Pons (tissue), 1 donor: ENCODE results near the gene PLP2.
"Not testable (repeated sequence)": the region's sequence is repeated elsewhere in the genome, so short reads cannot be mapped to it uniquely, and the experiment has no call there.

Experiments used
- DNase-seq: peaks from one replicate; pipeline ENCODE4 v3.0.0-alpha.2; 2016; ENCODE audit warnings: low spot score

The PLP2 gene

DNA sequence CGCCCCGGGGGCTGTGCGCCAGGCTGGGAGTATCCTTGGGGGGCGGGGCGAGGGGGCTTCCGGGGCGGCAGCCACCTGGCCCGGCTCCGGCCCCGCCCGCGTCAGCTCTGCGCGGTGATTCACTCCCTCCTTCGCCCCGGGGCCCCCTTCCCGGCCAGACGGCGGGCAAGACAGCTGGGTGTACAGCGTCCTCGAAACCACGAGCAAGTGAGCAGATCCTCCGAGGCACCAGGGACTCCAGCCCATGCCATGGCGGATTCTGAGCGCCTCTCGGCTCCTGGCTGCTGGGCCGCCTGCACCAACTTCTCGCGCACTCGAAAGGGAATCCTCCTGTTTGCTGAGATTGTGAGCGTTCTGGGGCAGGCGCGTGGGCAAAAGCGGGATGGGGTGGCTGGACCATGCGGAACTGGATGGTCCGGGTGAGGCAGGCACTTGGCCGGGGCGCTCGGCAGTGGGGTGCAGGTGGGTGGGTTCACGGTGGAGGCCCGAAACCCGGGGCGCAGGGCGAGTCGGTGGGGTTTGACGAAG is at the start of gene PLP2:
TSS of gene PLP2 (plus strand) at position 147 of the 528 bp plus-strand sequence. CDS start at position 250, 103 bp downstream.
- DNase-seq: no peak

- no peak for DNase-seq
These were observed 49.2 kb upstream of the PLP2 start for GRCh38 chrX:49122499-49122898.

- not testable (repeated sequence) for DNase-seq
These were observed 43.9 kb upstream of the PLP2 start for GRCh38 chrX:49127742-49128258.

GRCh38 chrX:49129427-49129826 is 42.3 kb upstream of the PLP2 start:
- no peak for DNase-seq

- not testable (repeated sequence) for DNase-seq
These were observed 39.4 kb upstream of the PLP2 start for GRCh38 chrX:49132275-49132674.

DNA sequence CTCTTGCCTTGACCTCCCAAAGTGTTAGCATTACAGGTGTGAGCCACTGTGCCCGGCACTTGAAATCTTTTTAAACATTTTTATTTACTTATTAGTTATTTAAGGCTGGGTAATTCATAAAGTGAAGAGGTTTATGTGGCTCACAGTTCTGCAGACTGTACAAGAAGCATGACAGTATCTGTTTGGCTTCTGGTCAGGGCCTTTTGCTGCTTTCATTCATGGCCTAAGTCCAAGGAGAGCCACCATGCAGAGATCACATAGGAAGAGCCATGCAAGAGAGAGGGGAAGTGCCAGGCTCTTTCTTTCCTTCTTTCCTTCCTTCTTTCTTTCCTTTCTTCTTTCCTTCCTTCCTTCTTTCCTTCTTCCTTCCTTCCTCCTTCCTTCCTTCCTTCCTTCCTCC is 37.9 kb upstream of the PLP2 start:
- DNase-seq: no peak

GRCh38 chrX:49137492-49137891 is 34.2 kb upstream of the PLP2 start:
- no peak for DNase-seq

DNA sequence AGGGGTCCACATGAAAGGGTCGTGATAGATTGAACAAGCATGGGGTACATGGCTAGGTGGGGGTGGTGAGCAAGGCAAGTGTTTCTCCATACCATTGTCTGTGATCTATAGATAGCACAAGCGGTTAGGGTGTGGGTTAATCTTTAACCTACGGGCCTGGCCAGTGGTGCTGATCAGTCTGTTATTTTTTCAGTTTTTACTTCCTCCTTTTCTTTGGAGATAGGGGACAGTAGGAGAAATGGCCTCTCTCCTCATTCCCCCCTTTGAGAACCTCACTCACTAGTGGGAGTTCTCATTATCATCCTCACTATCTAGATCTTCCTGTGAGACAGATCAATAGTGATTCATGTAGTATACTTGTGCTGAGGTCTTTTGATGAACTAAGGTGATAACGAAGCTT is 32.0 kb upstream of the PLP2 start:
- DNase-seq: no peak

DNA sequence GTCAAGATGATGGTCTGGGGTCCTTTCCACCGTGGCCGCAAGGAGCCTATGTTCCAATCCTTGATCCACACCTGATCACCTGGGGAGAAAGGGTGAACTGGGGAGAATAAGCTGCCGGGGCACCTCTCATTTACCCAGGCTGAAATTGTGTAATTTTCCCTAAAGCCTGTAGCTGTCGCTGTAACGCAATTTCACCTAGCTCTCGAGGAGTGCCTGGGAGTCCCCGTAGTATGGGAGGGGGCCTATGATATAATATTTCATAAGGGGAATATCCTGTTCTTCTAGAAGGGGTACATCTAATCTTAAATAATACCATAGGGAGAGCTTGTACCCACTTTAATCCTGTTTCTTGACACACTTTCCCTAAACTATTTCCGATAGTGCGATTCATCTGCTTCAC is 29.4 kb upstream of the PLP2 start:
- DNase-seq: not testable (repeated sequence)

GRCh38 chrX:49143154-49143553 is 28.5 kb upstream of the PLP2 start:
- not testable (repeated sequence) for DNase-seq

DNA sequence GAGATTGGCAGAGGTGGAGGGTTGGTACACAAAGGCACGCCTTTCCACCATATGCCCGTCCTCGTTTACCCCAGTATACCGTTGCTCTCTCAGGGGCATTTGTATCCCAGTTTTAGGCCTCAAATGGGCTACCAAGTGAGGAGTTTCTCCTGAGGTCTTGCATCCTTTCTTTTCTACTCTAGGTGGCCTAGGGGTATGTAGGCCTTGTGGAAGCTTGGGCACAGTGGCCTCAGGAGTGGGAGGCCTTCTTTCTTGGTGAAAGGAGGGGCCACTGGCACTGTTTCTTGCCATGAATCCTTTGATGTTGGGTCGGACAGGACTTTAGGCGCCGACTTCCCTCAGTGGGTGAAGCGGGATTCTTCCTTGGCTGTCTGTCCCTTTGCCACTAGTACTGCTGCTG is 24.4 kb upstream of the PLP2 start:
- DNase-seq: no peak

GRCh38 chrX:49147936-49148335 is 23.8 kb upstream of the PLP2 start:
- DNase-seq: no peak

DNA sequence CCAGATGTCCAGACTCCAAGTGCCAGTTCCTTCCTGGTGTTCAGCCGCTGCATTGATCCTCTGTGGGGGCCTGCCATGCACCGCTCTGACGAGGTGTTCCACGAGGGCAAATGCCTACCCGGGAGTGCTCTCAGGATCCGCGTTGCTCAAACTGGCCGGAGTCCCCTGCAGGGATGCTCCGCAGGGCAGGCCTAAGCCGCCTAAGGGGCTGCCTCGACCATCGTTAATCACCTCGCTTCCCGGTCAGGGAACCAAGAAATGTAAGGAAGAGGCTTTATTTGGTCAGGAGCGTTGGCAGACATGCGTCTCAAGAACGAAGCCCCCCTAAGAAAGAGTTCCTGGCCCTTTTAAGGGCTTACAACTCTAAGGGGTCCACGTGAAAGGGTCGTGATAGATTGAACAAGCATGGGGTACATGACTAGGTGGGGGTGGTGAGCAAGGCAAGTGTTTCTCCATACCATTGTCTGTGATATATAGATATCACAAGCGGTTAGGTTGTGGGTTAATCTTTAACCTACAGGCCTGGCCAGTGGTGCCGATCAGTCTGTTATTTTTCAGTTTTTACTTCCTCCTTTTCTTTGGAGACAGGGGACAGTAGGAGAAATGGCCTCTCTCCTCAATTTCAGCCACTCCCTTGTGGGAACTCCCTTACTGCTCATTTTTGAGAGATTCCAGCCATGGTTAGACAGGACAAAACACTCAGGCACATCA is 23.2 kb upstream of the PLP2 start:
- not testable (repeated sequence) for DNase-seq

DNA sequence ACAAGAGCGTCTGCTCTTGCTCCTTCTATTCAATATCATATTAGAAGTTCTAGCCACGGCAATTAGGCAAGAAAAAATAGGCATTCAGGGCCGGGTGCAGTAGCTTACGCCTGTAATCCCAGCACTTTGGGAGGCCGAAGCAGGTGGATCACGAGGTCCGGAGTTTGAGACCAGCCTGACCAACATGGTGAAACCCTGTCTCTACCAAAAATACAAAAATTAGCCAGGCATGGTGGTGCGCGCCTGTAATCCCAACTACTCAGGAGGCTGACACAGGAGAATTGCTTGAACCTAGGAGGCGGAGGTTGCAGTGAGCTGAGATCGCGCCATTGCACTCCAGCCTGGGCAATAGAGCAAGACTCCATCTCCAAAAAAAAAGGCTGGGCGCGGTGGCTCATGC is 22.4 kb upstream of the PLP2 start:
- DNase-seq: not testable (repeated sequence)

DNA sequence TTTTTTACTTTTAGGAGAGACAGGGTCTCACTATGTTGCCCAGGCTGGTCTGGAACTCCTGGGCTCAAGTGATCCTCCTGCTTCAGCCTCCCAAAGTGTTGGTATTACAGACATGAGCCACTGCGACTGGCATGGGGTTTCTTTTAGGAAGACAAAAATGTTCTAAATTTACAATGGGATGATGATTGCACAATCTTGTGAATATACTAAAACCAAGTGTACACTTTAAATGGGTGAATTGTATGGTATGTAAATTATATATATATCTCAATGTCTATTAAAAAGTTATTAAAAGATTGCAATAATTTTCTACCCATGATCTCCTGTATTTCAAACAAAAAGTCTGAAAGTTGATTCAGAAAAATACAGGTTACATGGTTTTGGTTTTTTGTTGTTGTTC is 18.2 kb upstream of the PLP2 start:
- DNase-seq: no peak

- peak; percentile 44 for DNase-seq
These were observed 16.3 kb upstream of the PLP2 start for GRCh38 chrX:49155243-49155899.

- DNase-seq: peak; percentile 86
These were observed 15.5 kb upstream of the PLP2 start for GRCh38 chrX:49155900-49156837.

GRCh38 chrX:49157194-49157593 is 14.5 kb upstream of the PLP2 start:
- DNase-seq: no peak

GRCh38 chrX:49160908-49161307 is 10.8 kb upstream of the PLP2 start:
- no peak for DNase-seq

DNA sequence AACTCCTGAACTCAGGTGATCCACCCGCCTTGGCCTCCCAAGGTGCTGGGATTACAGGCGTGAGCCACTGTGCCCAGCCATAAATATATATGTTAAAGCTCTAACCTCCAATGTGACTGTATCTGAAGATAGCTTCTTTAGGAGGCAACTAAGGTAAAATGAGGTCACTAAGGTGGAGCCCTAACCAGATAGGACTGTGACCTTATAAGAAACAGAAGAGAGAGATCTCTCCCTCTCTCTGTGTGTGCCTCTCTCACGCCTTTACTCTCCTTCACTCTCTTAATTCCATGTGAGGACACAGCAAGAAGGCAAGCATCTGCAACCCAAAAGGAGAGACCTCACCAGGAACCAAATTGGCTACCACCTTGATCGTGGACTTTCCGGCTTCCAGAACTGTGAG is 10.1 kb upstream of the PLP2 start:
- no peak for DNase-seq

DNA sequence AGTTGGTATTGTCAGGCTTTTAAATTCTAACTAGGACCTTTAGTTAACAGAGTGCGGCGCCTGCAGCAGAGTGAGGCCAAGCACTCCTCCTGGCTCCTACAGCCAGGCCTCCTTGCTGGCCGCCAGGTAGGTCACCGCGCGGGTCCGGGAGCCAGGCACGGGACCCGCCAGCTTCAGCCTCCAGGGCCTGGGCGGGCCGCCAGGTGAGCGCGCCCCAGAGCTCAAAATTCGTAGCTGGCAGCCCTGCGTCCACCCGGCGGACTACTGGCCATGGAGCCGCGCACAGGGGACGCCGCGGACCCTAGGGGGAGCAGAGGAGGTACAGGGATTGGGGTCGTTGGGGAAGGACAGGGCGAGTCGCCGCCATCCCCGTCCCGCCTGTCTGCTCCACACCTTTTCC is 9.1 kb upstream of the PLP2 start, which contains the start of gene MAGIX:
TSS of gene MAGIX (plus strand) at position 139 of the 400 bp plus-strand sequence. CDS start at position 271, 132 bp downstream.
- DNase-seq: no peak
